ENCODE measurements around the gene MGARP. TPM values are rescaled to one million over a fixed set of nuclear protein-coding genes. Genes with fewer than 3 reads are reported as not detected.

MGARP gene
- total and polyA plus RNA-seq, 9 of the 15 experiments (the other 6 are each of a cell fraction or from before 2014, with no cell fraction given): 0.11 to 0.45 (median 0.23) TPM; not detected in 4

GRCh38 chr4:139301113-139301820 is 21.2 kb upstream of the MGARP start, which contains the start of gene NAA15 (continued):
- TF ChIP-seq ELF4 (CRISPR knock-in tag; IDR thresholded peaks at IDR 0.05) (0 out of 2 replicates have a peak, but pooled peaks have one; percentile 55), ZNF395 (CRISPR knock-in tag; IDR thresholded peaks at IDR 0.05) (peak; percentile 85), KDM5B (IDR thresholded peaks at IDR 0.05; ENCODE audit: insufficient replicate concordance, low read depth, low read length) (peak; percentile 87), ZNF75A (CRISPR knock-in tag; IDR thresholded peaks at IDR 0.05) (peak; percentile 98), FOXJ2 (tag; IDR thresholded peaks at IDR 0.05) (peak; percentile 61), GABPB1 (CRISPR knock-in tag; IDR thresholded peaks at IDR 0.05) (peak; percentile 84), MAZ (CRISPR knock-in tag; conservative IDR thresholded peaks at IDR 0.05 in 1 of 2, IDR thresholded peaks at IDR 0.05 in 1 of 2) (peak; percentile 15 to 71; a peak in 2 of 4 replicates), ZNF143 (CRISPR knock-in tag; IDR thresholded peaks at IDR 0.05) (peak; percentile 72), HDAC2 (IDR thresholded peaks at IDR 0.05) (peak; percentile 90), ZNF316 (IDR thresholded peaks at IDR 0.05) (peak; percentile 40)
- TF ChIP-seq, protein P1, sequence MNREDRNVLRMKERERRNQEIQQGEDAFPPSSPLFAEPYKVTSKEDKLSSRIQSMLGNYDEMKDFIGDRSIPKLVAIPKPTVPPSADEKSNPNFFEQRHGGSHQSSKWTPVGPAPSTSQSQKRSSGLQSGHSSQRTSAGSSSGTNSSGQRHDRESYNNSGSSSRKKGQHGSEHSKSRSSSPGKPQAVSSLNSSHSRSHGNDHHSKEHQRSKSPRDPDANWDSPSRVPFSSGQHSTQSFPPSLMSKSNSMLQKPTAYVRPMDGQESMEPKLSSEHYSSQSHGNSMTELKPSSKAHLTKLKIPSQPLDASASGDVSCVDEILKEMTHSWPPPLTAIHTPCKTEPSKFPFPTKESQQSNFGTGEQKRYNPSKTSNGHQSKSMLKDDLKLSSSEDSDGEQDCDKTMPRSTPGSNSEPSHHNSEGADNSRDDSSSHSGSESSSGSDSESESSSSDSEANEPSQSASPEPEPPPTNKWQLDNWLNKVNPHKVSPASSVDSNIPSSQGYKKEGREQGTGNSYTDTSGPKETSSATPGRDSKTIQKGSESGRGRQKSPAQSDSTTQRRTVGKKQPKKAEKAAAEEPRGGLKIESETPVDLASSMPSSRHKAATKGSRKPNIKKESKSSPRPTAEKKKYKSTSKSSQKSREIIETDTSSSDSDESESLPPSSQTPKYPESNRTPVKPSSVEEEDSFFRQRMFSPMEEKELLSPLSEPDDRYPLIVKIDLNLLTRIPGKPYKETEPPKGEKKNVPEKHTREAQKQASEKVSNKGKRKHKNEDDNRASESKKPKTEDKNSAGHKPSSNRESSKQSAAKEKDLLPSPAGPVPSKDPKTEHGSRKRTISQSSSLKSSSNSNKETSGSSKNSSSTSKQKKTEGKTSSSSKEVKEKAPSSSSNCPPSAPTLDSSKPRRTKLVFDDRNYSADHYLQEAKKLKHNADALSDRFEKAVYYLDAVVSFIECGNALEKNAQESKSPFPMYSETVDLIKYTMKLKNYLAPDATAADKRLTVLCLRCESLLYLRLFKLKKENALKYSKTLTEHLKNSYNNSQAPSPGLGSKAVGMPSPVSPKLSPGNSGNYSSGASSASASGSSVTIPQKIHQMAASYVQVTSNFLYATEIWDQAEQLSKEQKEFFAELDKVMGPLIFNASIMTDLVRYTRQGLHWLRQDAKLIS (CRISPR knock-in tag; IDR thresholded peaks at IDR 0.05): peak; percentile 83; the same call in 1 of the 2 replicates
- TF ChIP-seq, protein P2, sequence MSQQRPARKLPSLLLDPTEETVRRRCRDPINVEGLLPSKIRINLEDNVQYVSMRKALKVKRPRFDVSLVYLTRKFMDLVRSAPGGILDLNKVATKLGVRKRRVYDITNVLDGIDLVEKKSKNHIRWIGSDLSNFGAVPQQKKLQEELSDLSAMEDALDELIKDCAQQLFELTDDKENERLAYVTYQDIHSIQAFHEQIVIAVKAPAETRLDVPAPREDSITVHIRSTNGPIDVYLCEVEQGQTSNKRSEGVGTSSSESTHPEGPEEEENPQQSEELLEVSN (IDR thresholded peaks at IDR 0.05; ENCODE audit: borderline replicate concordance in 1 of 2, extremely low read depth in 1 of 2, insufficient read depth in 1 of 2, insufficient read length in 1 of 2, low read depth in 1 of 2, low read length in 1 of 2, poor library complexity in 1 of 2, severe bottlenecking in 1 of 2): peak; percentile 85

Measured in K562 (cell line).